Measurements from ENCODE around the gene F2RL1. TPM values are rescaled to one million over a fixed set of nuclear protein-coding genes. Genes with fewer than 3 reads are reported as not detected.
"Not testable (repeated sequence)": the region's sequence is repeated elsewhere in the genome, so short reads cannot be mapped to it uniquely, and the experiment has no call there.

The F2RL1 gene
- total RNA-seq: under 1 TPM; 0.78 to 0.81 TPM

DNA sequence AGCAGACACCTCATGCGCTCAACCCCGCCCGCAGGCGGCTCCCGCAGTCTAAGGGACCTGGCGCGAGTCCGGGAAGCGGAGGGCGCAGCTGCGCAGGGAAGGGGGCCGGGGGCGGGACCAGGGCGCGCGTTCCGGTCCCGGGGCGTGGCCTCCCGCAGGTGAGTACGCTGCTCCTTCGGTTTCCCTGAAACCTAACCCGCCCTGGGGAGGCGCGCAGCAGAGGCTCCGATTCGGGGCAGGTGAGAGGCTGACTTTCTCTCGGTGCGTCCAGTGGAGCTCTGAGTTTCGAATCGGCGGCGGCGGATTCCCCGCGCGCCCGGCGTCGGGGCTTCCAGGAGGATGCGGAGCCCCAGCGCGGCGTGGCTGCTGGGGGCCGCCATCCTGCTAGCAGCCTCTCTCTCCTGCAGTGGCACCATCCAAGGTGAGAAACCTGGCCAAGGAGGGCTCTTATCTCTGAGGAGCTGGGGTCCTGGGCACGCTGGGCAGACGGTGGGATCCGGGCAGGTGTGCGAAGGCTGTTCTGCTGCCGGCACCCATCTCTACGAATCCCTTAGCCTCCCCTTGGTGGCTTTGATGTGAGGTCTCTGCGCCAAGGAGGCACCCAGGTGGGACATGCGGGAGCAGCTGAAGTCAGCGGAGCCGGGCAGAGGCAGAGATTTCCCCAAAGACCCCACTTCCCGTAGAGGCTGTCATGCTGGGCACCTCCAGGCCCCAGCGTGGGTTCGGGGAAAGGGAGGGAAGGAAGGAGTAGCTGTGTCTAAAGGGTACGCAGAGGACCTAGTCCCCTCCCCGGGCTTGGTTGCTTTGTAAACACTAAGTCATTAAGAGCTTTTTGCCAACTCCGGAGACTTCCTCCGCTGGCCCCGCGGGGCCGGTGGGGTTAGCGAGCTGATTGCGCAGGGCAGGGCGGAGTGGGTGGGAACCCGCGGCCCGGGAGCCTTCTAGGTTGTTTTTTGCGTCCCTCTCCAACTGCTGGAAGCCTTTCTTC lies at the start of gene F2RL1:
F2RL1 (plus strand) TSS at position 187 of the 988 bp plus-strand sequence; CDS start at position 340, 153 bp downstream.
- ChIA-PET CTCF (interaction anchor here (1.1 to 2.4 kb wide), 3 partner anchors 30 to 46 kb away, joined by 3 to 9 read pairs (median 8); partner anchors contain the start of gene S100Z), POLR2A (interaction anchor here (0.8 kb wide), 1 partner anchor 12 kb away, joined by 3 read pairs; no protein-coding TSS in a partner anchor)
- Mint-ChIP-seq H3K9me3 (no peaks in the 10 kb centered on the region), H3K27ac (no peak within 1 kb of the TSS), H3K27me3 (peaks cover 53% of the 10 kb centered on the region), H3K4me1 (peaks cover 14% of the 10 kb centered on the region), H3K36me3 (ENCODE audit: low read depth) (no peaks in the 10 kb centered on the region), H3K4me3 (peak within 1 kb of the TSS; percentile 70)
- peak; percentile 35 for DNase-seq

DNA sequence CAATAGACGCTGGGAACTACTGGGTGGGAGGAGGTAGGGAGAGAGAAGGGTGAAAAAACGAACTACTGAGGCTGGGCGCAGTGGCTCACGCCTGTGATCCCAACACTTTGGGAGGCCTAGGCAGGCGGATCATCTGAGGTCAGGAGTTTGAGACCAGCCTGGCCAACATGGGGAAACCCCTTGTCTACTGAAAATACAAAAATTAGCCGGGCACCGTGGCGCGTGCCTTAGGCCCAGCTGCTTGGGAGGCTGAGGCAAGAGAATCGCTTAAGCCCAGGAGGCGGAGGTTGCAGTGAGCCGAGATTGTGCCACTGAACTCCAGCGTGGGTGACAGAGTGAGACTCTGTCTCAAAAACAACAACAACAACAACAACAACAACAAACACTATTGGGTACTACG lies 47.8 kb upstream of the F2RL1 start:
- H3K4me3 Mint-ChIP-seq; H3K9me3 Mint-ChIP-seq; POLR2A ChIA-PET; H3K4me1 Mint-ChIP-seq; H3K36me3 Mint-ChIP-seq (ENCODE audit: low read depth); H3K27me3 Mint-ChIP-seq; H3K27ac Mint-ChIP-seq; CTCF ChIA-PET; DNase-seq: not testable (repeated sequence)

GRCh38 chr5:76771705-76772405 lies 47.0 kb upstream of the F2RL1 start:
- Mint-ChIP-seq H3K27ac (no peak overlapping the region), H3K4me1 (peaks cover 2% of the 10 kb centered on the region), H3K36me3 (ENCODE audit: low read depth) (no peaks in the 10 kb centered on the region), H3K27me3 (no peaks in the 10 kb centered on the region), H3K9me3 (no peaks in the 10 kb centered on the region), H3K4me3 (no peak overlapping the region)
- DNase-seq: no peak
- ChIA-PET POLR2A (no interaction called here), CTCF (interaction anchor here (0.8 to 3.5 kb wide), 2 partner anchors 33 to 170 kb away, joined by 3 to 60 read pairs; no protein-coding TSS in a partner anchor)

GRCh38 chr5:76775921-76776320 lies 42.9 kb upstream of the F2RL1 start:
- Mint-ChIP-seq H3K4me1 (peaks cover 5% of the 10 kb centered on the region), H3K27me3 (no peaks in the 10 kb centered on the region), H3K9me3 (no peaks in the 10 kb centered on the region), H3K4me3 (no peak overlapping the region), H3K36me3 (ENCODE audit: low read depth) (no peaks in the 10 kb centered on the region), H3K27ac (no peak overlapping the region)
- ChIA-PET CTCF (interaction anchor here (0.7 to 3.8 kb wide), 4 partner anchors 59 to 232 kb away, joined by 4 to 49 read pairs (median 9); no protein-coding TSS in a partner anchor), POLR2A (no interaction called here)
- DNase-seq: no peak

GRCh38 chr5:76776391-76776790 lies 42.4 kb upstream of the F2RL1 start:
- no peaks in the 10 kb centered on the region for H3K36me3 Mint-ChIP-seq (ENCODE audit: low read depth)
- no peak for DNase-seq
- no peak overlapping the region for H3K4me3 Mint-ChIP-seq
- no peaks in the 10 kb centered on the region for H3K9me3 Mint-ChIP-seq
- CTCF ChIA-PET: interaction anchor here (0.7 to 3.8 kb wide), 4 partner anchors 59 to 174 kb away, joined by 4 to 49 read pairs (median 5); no protein-coding TSS in a partner anchor
- H3K4me1 Mint-ChIP-seq: peaks cover 5% of the 10 kb centered on the region
- no peaks in the 10 kb centered on the region for H3K27me3 Mint-ChIP-seq
- POLR2A ChIA-PET: no interaction called here
- no peak overlapping the region for H3K27ac Mint-ChIP-seq

DNA sequence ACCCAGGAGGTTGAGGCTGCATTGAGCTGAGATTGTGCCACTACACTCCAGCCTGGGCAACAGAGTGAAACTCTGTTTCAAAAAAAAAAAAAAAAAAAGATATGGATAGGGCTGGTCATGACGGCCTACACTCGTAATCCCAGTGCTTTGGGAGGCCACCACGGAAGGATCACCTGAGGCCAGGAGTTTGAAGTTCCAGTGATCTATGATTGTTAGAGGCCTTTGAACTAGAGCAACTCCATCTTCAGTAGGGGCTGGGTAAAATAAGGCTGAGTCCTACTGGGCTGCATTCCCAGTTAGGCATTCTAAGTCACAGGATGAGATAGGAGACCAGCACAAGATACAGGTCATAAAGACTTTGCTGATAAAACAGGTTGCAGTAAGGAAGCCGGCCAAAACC lies 38.2 kb upstream of the F2RL1 start:
- H3K4me1 Mint-ChIP-seq; H3K4me3 Mint-ChIP-seq; H3K27ac Mint-ChIP-seq; H3K27me3 Mint-ChIP-seq; DNase-seq; H3K9me3 Mint-ChIP-seq; CTCF ChIA-PET; H3K36me3 Mint-ChIP-seq (ENCODE audit: low read depth): not testable (repeated sequence)
- POLR2A ChIA-PET: interaction anchor here (0.6 kb wide), 1 partner anchor 76 kb away, joined by 3 read pairs; no protein-coding TSS in a partner anchor

- peaks cover 5% of the 10 kb centered on the region for H3K27me3 Mint-ChIP-seq
- POLR2A ChIA-PET: interaction anchor here (1.2 kb wide), 1 partner anchor 42 kb away, joined by 3 read pairs; no protein-coding TSS in a partner anchor
- no peak overlapping the region for H3K27ac Mint-ChIP-seq
- H3K9me3 Mint-ChIP-seq: no peaks in the 10 kb centered on the region
- H3K4me3 Mint-ChIP-seq: no peak overlapping the region
- peaks cover 3% of the 10 kb centered on the region for H3K4me1 Mint-ChIP-seq
- no peaks in the 10 kb centered on the region for H3K36me3 Mint-ChIP-seq (ENCODE audit: low read depth)
- no peak for DNase-seq
- CTCF ChIA-PET: no interaction called here
Measured at GRCh38 chr5:76781775-76782174, 37.1 kb upstream of the F2RL1 start.

DNA sequence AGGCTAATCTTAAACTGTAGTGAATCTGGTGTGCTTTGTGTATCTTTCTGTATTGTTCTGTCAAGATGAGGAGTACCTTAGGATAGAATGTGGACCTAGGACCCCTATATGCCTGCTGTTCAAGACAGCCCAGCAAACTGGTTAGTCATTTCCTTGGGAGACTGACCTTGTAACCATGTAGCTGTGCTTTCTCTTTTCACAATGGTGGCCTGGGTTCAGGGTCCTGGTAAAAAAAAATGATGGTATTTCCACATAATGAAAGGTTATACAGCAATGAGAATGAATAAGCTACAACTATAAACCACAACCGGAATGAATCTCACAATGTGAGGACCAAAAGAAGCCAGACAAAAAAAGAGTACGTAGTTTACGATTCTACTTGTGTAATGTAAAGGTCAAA lies 36.4 kb upstream of the F2RL1 start:
- POLR2A ChIA-PET: interaction anchor here (1.2 kb wide), 1 partner anchor 43 kb away, joined by 3 read pairs; no protein-coding TSS in a partner anchor
- no peak for DNase-seq
- no peak overlapping the region for H3K27ac Mint-ChIP-seq
- H3K27me3 Mint-ChIP-seq: peaks cover 5% of the 10 kb centered on the region
- H3K4me1 Mint-ChIP-seq: peaks cover 3% of the 10 kb centered on the region
- H3K9me3 Mint-ChIP-seq: no peaks in the 10 kb centered on the region
- CTCF ChIA-PET: interaction anchor here (0.5 to 1.2 kb wide), 2 partner anchors 8 to 23 kb away, joined by 3 to 4 read pairs; no protein-coding TSS in a partner anchor
- no peak overlapping the region for H3K4me3 Mint-ChIP-seq
- H3K36me3 Mint-ChIP-seq (ENCODE audit: low read depth): no peaks in the 10 kb centered on the region

DNA sequence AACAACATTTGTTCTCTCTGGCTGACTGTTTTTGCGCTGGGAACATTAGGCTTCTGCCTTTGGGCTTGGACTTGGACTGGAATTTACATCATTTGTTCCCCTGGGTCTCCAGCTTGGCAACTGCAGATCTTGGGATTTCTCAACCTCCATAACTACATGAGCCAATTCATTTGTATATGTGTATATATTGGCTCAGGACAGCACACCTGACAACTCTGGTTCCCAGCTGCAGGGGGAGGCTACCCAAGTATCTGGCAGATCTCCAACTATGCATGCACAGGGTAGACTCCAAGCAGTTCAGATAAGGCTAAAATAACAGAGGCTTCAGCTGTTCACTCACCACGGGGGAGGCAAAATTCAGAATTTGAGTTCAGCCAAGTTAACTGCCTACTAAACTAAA lies 31.6 kb upstream of the F2RL1 start:
- peaks cover 3% of the 10 kb centered on the region for H3K27me3 Mint-ChIP-seq
- no peak overlapping the region for H3K4me3 Mint-ChIP-seq
- H3K36me3 Mint-ChIP-seq (ENCODE audit: low read depth): peaks cover 3% of the 10 kb centered on the region
- H3K27ac Mint-ChIP-seq: no peak overlapping the region
- DNase-seq: no peak
- peaks cover 22% of the 10 kb centered on the region for H3K4me1 Mint-ChIP-seq
- ChIA-PET CTCF (interaction anchor here (0.8 kb wide), 1 partner anchor 13 kb away, joined by 3 read pairs; no protein-coding TSS in a partner anchor), POLR2A (no interaction called here)
- H3K9me3 Mint-ChIP-seq: no peaks in the 10 kb centered on the region

DNA sequence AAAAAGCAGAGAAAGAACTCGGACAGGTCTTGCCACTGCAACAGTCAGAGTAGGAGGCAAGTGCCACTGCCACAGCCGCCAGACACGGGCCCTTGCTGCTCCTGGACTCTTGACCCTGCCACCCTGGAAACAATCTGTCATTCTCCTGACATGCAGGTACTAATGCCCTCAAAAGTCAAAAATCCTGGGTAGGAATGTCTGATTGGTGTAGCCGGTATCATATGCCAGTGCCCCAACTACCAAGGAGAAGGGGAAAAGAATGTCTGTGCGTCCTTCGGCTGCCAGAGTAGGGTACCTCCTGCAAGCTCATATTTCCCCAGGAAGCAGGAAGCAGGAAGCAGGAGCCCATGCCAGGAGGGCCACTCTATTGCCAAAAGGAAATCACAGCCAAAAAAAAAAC lies 30.5 kb upstream of the F2RL1 start:
- no peaks in the 10 kb centered on the region for H3K9me3 Mint-ChIP-seq
- H3K27ac Mint-ChIP-seq: no peak overlapping the region
- peaks cover 22% of the 10 kb centered on the region for H3K4me1 Mint-ChIP-seq
- no peak overlapping the region for H3K4me3 Mint-ChIP-seq
- peaks cover 3% of the 10 kb centered on the region for H3K27me3 Mint-ChIP-seq
- peaks cover 3% of the 10 kb centered on the region for H3K36me3 Mint-ChIP-seq (ENCODE audit: low read depth)
- POLR2A ChIA-PET: no interaction called here
- CTCF ChIA-PET: no interaction called here
- DNase-seq: no peak

- CTCF ChIA-PET: interaction anchor here (1.0 kb wide), 1 partner anchor 15 kb away, joined by 3 read pairs; no protein-coding TSS in a partner anchor
- H3K27me3 Mint-ChIP-seq; H3K36me3 Mint-ChIP-seq (ENCODE audit: low read depth); H3K27ac Mint-ChIP-seq; H3K9me3 Mint-ChIP-seq; POLR2A ChIA-PET; DNase-seq; H3K4me3 Mint-ChIP-seq: not testable (repeated sequence)
- peaks cover 22% of the 10 kb centered on the region for H3K4me1 Mint-ChIP-seq
Measured at GRCh38 chr5:76789275-76789674, 29.6 kb upstream of the F2RL1 start.

DNA sequence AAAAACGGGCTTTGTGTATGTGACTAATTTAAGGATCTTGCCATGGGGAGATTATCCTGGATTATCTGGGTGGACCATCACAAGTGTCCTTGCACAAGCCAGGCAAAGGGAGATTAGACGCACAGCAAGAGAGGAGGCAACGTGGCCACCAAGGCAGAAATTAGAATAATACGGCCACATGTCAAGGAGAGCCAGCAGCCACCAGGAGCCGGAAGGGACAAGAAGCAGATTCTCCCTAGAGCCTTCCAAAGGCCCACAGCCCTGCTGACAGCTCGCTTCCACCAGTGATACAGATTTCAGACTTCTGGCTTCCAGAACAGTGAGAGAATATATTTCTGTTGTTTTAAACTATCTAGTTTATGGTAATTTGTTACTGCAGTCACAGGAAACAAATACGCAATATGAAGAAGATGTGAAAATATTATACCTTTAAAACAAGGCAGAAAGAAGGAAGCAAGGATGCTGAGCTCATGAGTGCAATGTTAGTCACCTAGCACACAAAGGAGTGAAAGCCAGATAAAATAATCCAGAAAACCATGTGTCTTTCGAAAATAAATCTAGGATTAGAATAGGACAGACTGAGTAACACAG lies 28.7 kb upstream of the F2RL1 start:
- peak overlapping the region; percentile 69 for H3K27ac Mint-ChIP-seq
- POLR2A ChIA-PET: interaction anchor here (0.8 to 1.6 kb wide), 2 partner anchors 60 to 66 kb away, joined by 3 to 8 read pairs; partner anchors contain the start of gene S100Z

More for the DNA sequence above, 28.7 kb upstream of the F2RL1 start:
- H3K9me3 Mint-ChIP-seq: no peaks in the 10 kb centered on the region
- DNase-seq: no peak
- H3K36me3 Mint-ChIP-seq (ENCODE audit: low read depth): peaks cover 3% of the 10 kb centered on the region
- no peak overlapping the region for H3K4me3 Mint-ChIP-seq
- peaks cover 22% of the 10 kb centered on the region for H3K4me1 Mint-ChIP-seq
- peaks cover 1% of the 10 kb centered on the region for H3K27me3 Mint-ChIP-seq
- CTCF ChIA-PET: interaction anchor here (0.6 to 0.9 kb wide), 2 partner anchors 17 to 78 kb away, joined by 3 to 4 read pairs; no protein-coding TSS in a partner anchor
